ENCODE data around the gene LMNTD2.
A peak's percentile ranks its signal among the peaks of the same experiment; 100 is the strongest.

Gene LMNTD2

GRCh38 chr11:560305-561147 lies at the start of gene LMNTD2, which contains the start of gene RASSF7:
Gene LMNTD2 (minus strand): TSS chr11:560738. CDS start chr11:560716, 22 bp downstream.
Gene RASSF7 (plus strand): TSS chr11:560970. CDS start chr11:561769, 799 bp downstream.
- H3K27ac ChIP-seq (ENCODE audit: low read depth, low read length) = no peak within 1 kb of the TSS
- H3K4me3 ChIP-seq (ENCODE audit: low read depth in 1 of 5, low read length in 5 of 5) = peak within 1 kb of the TSS in 4 of 5 donors; percentile 65 to 81 (median 70)
- no peaks in the 10 kb centered on the region for H3K9me3 ChIP-seq (ENCODE audit: control insufficient read depth in 5 of 5, low read length in 5 of 5)
- peaks cover 0 to 20% (median 18%) of the 10 kb centered on the region in 5 donors for H3K4me1 ChIP-seq (ENCODE audit: control insufficient read depth in 5 of 5, insufficient read depth in 5 of 5, low read length in 5 of 5)
- H3K9ac ChIP-seq (ENCODE audit: low read length in 5 of 5) = peak within 1 kb of the TSS in 4 of 5 donors; percentile 19 to 78 (median 61)
- H3K36me3 ChIP-seq (ENCODE audit: control insufficient read depth in 5 of 5, insufficient read depth in 5 of 5, low read length in 5 of 5) = peaks cover 0 to 3% (median 0%) of the 10 kb centered on the region in 5 donors
- H3K27me3 ChIP-seq (ENCODE audit: control insufficient read depth in 5 of 5, insufficient read depth in 4 of 5, low read length in 5 of 5) = peaks cover 28 to 43% (median 37%) of the 10 kb centered on the region in 5 donors

- Histone ChIP-seq H3K4me3 (ENCODE audit: low read depth in 1 of 5, low read length in 5 of 5) (no peak overlapping the region), H3K4me1 (ENCODE audit: control insufficient read depth in 5 of 5, insufficient read depth in 5 of 5, low read length in 5 of 5) (peaks cover 0 to 21% (median 8%) of the 10 kb centered on the region in 5 donors), H3K9me3 (ENCODE audit: control insufficient read depth in 5 of 5, low read length in 5 of 5) (no peaks in the 10 kb centered on the region), H3K36me3 (ENCODE audit: control insufficient read depth in 5 of 5, insufficient read depth in 5 of 5, low read length in 5 of 5) (peaks cover 0 to 92% (median 90%) of the 10 kb centered on the region in 5 donors), H3K9ac (ENCODE audit: low read length in 5 of 5) (no peak overlapping the region), H3K27ac (ENCODE audit: low read depth, low read length) (no peak overlapping the region), H3K27me3 (ENCODE audit: control insufficient read depth in 5 of 5, insufficient read depth in 4 of 5, low read length in 5 of 5) (no peaks in the 10 kb centered on the region)
Measured at GRCh38 chr11:609341-609811, 48.8 kb upstream of the LMNTD2 start.

GRCh38 chr11:608791-609251 lies 48.3 kb upstream of the LMNTD2 start:
- Histone ChIP-seq H3K36me3 (ENCODE audit: control insufficient read depth in 5 of 5, insufficient read depth in 5 of 5, low read length in 5 of 5) (peaks cover 0 to 96% (median 94%) of the 10 kb centered on the region in 5 donors), H3K4me1 (ENCODE audit: control insufficient read depth in 5 of 5, insufficient read depth in 5 of 5, low read length in 5 of 5) (peaks cover 0 to 16% (median 2%) of the 10 kb centered on the region in 5 donors), H3K4me3 (ENCODE audit: low read depth in 1 of 5, low read length in 5 of 5) (no peak overlapping the region), H3K9me3 (ENCODE audit: control insufficient read depth in 5 of 5, low read length in 5 of 5) (no peaks in the 10 kb centered on the region), H3K27ac (ENCODE audit: low read depth, low read length) (no peak overlapping the region), H3K27me3 (ENCODE audit: control insufficient read depth in 5 of 5, insufficient read depth in 4 of 5, low read length in 5 of 5) (no peaks in the 10 kb centered on the region), H3K9ac (ENCODE audit: low read length in 5 of 5) (no peak overlapping the region)

- H3K9me3 ChIP-seq (ENCODE audit: control insufficient read depth in 5 of 5, low read length in 5 of 5) = no peaks in the 10 kb centered on the region
- H3K4me1 ChIP-seq (ENCODE audit: control insufficient read depth in 5 of 5, insufficient read depth in 5 of 5, low read length in 5 of 5) = peaks cover 0 to 14% (median 0%) of the 10 kb centered on the region in 5 donors
- H3K27ac ChIP-seq (ENCODE audit: low read depth, low read length) = no peak overlapping the region
- H3K4me3 ChIP-seq (ENCODE audit: low read depth in 1 of 5, low read length in 5 of 5) = no peak overlapping the region
- H3K36me3 ChIP-seq (ENCODE audit: control insufficient read depth in 5 of 5, insufficient read depth in 5 of 5, low read length in 5 of 5) = peaks cover 0 to 100% (median 96%) of the 10 kb centered on the region in 5 donors
- H3K27me3 ChIP-seq (ENCODE audit: control insufficient read depth in 5 of 5, insufficient read depth in 4 of 5, low read length in 5 of 5) = no peaks in the 10 kb centered on the region
- no peak overlapping the region for H3K9ac ChIP-seq (ENCODE audit: low read length in 5 of 5)
Measured at GRCh38 chr11:607971-608659, 47.6 kb upstream of the LMNTD2 start.

GRCh38 chr11:607020-607780 lies 46.7 kb upstream of the LMNTD2 start:
- Histone ChIP-seq H3K9ac (ENCODE audit: low read length in 5 of 5) (no peak overlapping the region), H3K4me3 (ENCODE audit: low read depth in 1 of 5, low read length in 5 of 5) (no peak overlapping the region), H3K27me3 (ENCODE audit: control insufficient read depth in 5 of 5, insufficient read depth in 4 of 5, low read length in 5 of 5) (no peaks in the 10 kb centered on the region), H3K4me1 (ENCODE audit: control insufficient read depth in 5 of 5, insufficient read depth in 5 of 5, low read length in 5 of 5) (peaks cover 0 to 14% (median 0%) of the 10 kb centered on the region in 5 donors), H3K36me3 (ENCODE audit: control insufficient read depth in 5 of 5, insufficient read depth in 5 of 5, low read length in 5 of 5) (peaks cover 0 to 100% (median 94%) of the 10 kb centered on the region in 5 donors), H3K9me3 (ENCODE audit: control insufficient read depth in 5 of 5, low read length in 5 of 5) (no peaks in the 10 kb centered on the region), H3K27ac (ENCODE audit: low read depth, low read length) (no peak overlapping the region)

- H3K4me3 ChIP-seq (ENCODE audit: low read depth in 1 of 5, low read length in 5 of 5) = no peak overlapping the region
- no peaks in the 10 kb centered on the region for H3K9me3 ChIP-seq (ENCODE audit: control insufficient read depth in 5 of 5, low read length in 5 of 5)
- H3K36me3 ChIP-seq (ENCODE audit: control insufficient read depth in 5 of 5, insufficient read depth in 5 of 5, low read length in 5 of 5) = peaks cover 0 to 100% (median 93%) of the 10 kb centered on the region in 5 donors
- no peak overlapping the region for H3K9ac ChIP-seq (ENCODE audit: low read length in 5 of 5)
- no peak overlapping the region for H3K27ac ChIP-seq (ENCODE audit: low read depth, low read length)
- H3K4me1 ChIP-seq (ENCODE audit: control insufficient read depth in 5 of 5, insufficient read depth in 5 of 5, low read length in 5 of 5) = peaks cover 0 to 14% (median 0%) of the 10 kb centered on the region in 5 donors
- no peaks in the 10 kb centered on the region for H3K27me3 ChIP-seq (ENCODE audit: control insufficient read depth in 5 of 5, insufficient read depth in 4 of 5, low read length in 5 of 5)
Measured at GRCh38 chr11:606245-606644, 45.7 kb upstream of the LMNTD2 start.

GRCh38 chr11:605286-606129 lies 45.0 kb upstream of the LMNTD2 start:
- no peaks in the 10 kb centered on the region for H3K27me3 ChIP-seq (ENCODE audit: control insufficient read depth in 5 of 5, insufficient read depth in 4 of 5, low read length in 5 of 5)
- H3K4me3 ChIP-seq (ENCODE audit: low read depth in 1 of 5, low read length in 5 of 5) = no peak overlapping the region
- no peak overlapping the region for H3K9ac ChIP-seq (ENCODE audit: low read length in 5 of 5)
- peaks cover 0 to 14% (median 0%) of the 10 kb centered on the region in 5 donors for H3K4me1 ChIP-seq (ENCODE audit: control insufficient read depth in 5 of 5, insufficient read depth in 5 of 5, low read length in 5 of 5)
- peaks cover 0 to 97% (median 91%) of the 10 kb centered on the region in 5 donors for H3K36me3 ChIP-seq (ENCODE audit: control insufficient read depth in 5 of 5, insufficient read depth in 5 of 5, low read length in 5 of 5)
- no peaks in the 10 kb centered on the region for H3K9me3 ChIP-seq (ENCODE audit: control insufficient read depth in 5 of 5, low read length in 5 of 5)
- no peak overlapping the region for H3K27ac ChIP-seq (ENCODE audit: low read depth, low read length)

- Histone ChIP-seq H3K27ac (ENCODE audit: low read depth, low read length) (no peak overlapping the region), H3K4me3 (ENCODE audit: low read depth in 1 of 5, low read length in 5 of 5) (no peak overlapping the region), H3K9me3 (ENCODE audit: control insufficient read depth in 5 of 5, low read length in 5 of 5) (no peaks in the 10 kb centered on the region), H3K9ac (ENCODE audit: low read length in 5 of 5) (no peak overlapping the region), H3K4me1 (ENCODE audit: control insufficient read depth in 5 of 5, insufficient read depth in 5 of 5, low read length in 5 of 5) (peaks cover 0 to 2% (median 0%) of the 10 kb centered on the region in 5 donors), H3K27me3 (ENCODE audit: control insufficient read depth in 5 of 5, insufficient read depth in 4 of 5, low read length in 5 of 5) (no peaks in the 10 kb centered on the region), H3K36me3 (ENCODE audit: control insufficient read depth in 5 of 5, insufficient read depth in 5 of 5, low read length in 5 of 5) (peaks cover 0 to 94% (median 86%) of the 10 kb centered on the region in 5 donors)
Measured at GRCh38 chr11:603154-603553, 42.6 kb upstream of the LMNTD2 start.
